Measurements from ENCODE around the gene ZRSR2. TPM values are rescaled to one million over a fixed set of nuclear protein-coding genes. Genes with fewer than 3 reads are reported as not detected.

Gene ZRSR2
- total and polyA plus RNA-seq, 10 of the 15 experiments (the other 5 are each of a cell fraction or from before 2014, with no cell fraction given): 8.8 to 34.1 (median 15.6) TPM

DNA sequence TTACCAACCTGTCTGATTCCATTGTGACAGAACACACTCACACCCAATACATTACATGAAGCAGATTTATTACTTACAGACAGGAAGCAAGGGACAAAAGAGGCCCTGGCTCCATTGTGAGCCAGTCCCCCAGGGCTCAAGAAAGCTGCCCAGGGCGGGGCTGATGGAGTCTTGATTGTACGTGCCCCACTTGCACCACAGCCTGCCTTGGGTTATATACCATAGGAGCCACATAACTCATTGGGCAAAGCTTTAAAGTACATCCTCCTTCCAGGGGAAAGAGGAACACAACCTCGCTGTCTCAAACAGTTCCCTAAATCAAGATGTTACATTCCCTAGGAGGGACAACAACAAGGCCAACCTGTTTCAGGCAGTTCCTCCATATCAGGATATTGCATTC, 3.4 kb upstream of the ZRSR2 start:
- Histone ChIP-seq H4K20me1 (ENCODE audit: control insufficient read depth, insufficient read depth) (no peaks in the 10 kb centered on the region), H3K9me3 (replicated peaks; ENCODE audit: control insufficient read depth, insufficient read depth, low read length) (no peaks in the 10 kb centered on the region), H3K36me3 (ENCODE audit: control insufficient read depth in 2 of 2, insufficient read depth in 2 of 2, low read length in 1 of 2) (no peaks in the 10 kb centered on the region), H3K27ac (ENCODE audit: control insufficient read depth, insufficient read depth) (no peak overlapping the region), H2AFZ (ENCODE audit: control insufficient read depth, low read depth, low read length) (no peak overlapping the region), H3K9ac (ENCODE audit: control insufficient read depth, insufficient read depth, low read length) (no peak overlapping the region), H3K4me2 (ENCODE audit: control insufficient read depth, insufficient read depth) (no peak overlapping the region), H3K4me3 (no peak overlapping the region), H3K27me3 (replicated peaks in 1 of 2; ENCODE audit: control insufficient read depth in 2 of 2, insufficient read depth in 2 of 2, low read length in 1 of 2) (no peaks in the 10 kb centered on the region), H3K79me2 (ENCODE audit: control insufficient read depth, insufficient read depth, low read length) (peaks cover 9% of the 10 kb centered on the region), H3K4me1 (ENCODE audit: control insufficient read depth, insufficient read depth, low read length) (peaks cover 6% of the 10 kb centered on the region)
- SMC1A ChIA-PET (ENCODE audit: uncharacterized antibody, unreplicated experiment): no interaction called here
- WGBS (ENCODE audit: insufficient coverage, insufficient replicate concordance, low lambda C conversion rate, missing lambda C conversion rate): 77% methylated on average over 3 of the region's 3 CpGs
- CTCF ChIA-PET: interaction anchor here (1.3 kb wide), 1 partner anchor 62 kb away, joined by 3 read pairs; no protein-coding TSS in a partner anchor
- no TSS peak for BruUV-seq (replicated peaks)
- DNase-seq (ENCODE audit: low read depth, low spot score) (no peak), ATAC-seq (no peak), FAIRE-seq (no peak)
- POLR2A ChIA-PET: no interaction called here
- TF ChIP-seq, protein P1, sequence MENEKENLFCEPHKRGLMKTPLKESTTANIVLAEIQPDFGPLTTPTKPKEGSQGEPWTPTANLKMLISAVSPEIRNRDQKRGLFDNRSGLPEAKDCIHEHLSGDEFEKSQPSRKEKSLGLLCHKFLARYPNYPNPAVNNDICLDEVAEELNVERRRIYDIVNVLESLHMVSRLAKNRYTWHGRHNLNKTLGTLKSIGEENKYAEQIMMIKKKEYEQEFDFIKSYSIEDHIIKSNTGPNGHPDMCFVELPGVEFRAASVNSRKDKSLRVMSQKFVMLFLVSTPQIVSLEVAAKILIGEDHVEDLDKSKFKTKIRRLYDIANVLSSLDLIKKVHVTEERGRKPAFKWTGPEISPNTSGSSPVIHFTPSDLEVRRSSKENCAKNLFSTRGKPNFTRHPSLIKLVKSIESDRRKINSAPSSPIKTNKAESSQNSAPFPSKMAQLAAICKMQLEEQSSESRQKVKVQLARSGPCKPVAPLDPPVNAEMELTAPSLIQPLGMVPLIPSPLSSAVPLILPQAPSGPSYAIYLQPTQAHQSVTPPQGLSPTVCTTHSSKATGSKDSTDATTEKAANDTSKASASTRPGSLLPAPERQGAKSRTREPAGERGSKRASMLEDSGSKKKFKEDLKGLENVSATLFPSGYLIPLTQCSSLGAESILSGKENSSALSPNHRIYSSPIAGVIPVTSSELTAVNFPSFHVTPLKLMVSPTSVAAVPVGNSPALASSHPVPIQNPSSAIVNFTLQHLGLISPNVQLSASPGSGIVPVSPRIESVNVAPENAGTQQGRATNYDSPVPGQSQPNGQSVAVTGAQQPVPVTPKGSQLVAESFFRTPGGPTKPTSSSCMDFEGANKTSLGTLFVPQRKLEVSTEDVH (IDR thresholded peaks at IDR 0.05; ENCODE audit: low read depth, partially characterized antibody): no peak
- TF ChIP-seq, protein P2, sequence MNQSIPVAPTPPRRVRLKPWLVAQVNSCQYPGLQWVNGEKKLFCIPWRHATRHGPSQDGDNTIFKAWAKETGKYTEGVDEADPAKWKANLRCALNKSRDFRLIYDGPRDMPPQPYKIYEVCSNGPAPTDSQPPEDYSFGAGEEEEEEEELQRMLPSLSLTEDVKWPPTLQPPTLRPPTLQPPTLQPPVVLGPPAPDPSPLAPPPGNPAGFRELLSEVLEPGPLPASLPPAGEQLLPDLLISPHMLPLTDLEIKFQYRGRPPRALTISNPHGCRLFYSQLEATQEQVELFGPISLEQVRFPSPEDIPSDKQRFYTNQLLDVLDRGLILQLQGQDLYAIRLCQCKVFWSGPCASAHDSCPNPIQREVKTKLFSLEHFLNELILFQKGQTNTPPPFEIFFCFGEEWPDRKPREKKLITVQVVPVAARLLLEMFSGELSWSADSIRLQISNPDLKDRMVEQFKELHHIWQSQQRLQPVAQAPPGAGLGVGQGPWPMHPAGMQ (IDR thresholded peaks at IDR 0.05; ENCODE audit: borderline replicate concordance): no peak
- no peak for TF ChIP-seq CHD4 (IDR thresholded peaks at IDR 0.05)
- TF ChIP-seq SRF (IDR thresholded peaks at IDR 0.05; ENCODE audit: low read depth in 2 of 2, low read length in 2 of 2): no peak
- no peak for TF ChIP-seq SMAD1 (IDR thresholded peaks at IDR 0.05; ENCODE audit: low read depth, partially characterized antibody)
- TF ChIP-seq ZSCAN29 (IDR thresholded peaks at IDR 0.05): no peak
- no peak for TF ChIP-seq SP1 (IDR thresholded peaks at IDR 0.05; ENCODE audit: low read depth, low read length)
- no peak for TF ChIP-seq ZZZ3 (IDR thresholded peaks at IDR 0.05; ENCODE audit: control insufficient read depth, insufficient read length, low read depth)
- intact Hi-C loops (cut with micrococcal nuclease; ENCODE audit: unreplicated experiment) (no loop called here), in situ Hi-C loops (cut with MboI) (no loop called here)
- RAD21 ChIA-PET (ENCODE audit: unreplicated experiment): no interaction called here
